ENCODE data around the gene APOD. TPM values are rescaled to one million over a fixed set of nuclear protein-coding genes. Genes with fewer than 3 reads are reported as not detected.
A peak's percentile ranks its signal among the peaks of the same experiment; 100 is the strongest.

APOD gene
- total and polyA plus RNA-seq, 2 donors = 11.7 to 395 TPM

DNA sequence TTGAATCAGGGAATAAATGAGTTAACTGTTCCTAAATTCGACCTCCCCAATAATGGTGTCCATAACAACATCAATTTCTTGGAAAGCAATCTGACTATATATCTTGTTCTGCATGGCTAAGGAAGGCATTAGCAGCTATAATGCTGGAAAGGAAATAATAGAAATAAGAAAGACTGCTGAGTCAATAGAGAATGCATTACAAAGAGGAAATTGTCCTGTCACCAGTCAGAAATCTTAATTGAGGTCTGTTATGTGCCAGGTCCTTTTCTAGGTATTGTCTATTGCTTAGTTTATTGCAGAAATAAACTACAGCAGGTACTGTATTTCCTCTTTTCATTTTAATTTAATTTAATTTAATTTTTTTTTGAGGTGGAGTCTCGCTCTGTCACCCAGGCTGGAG, 34.8 kb downstream of the APOD start:
- H3K4me1 ChIP-seq (ENCODE audit: insufficient read depth) = no peaks in the 10 kb centered on the region
- WGBS = 58% methylated on average over 2 of the region's 2 CpGs
- H3K4me3 ChIP-seq (ENCODE audit: low read depth, low read length) = no peak overlapping the region
- no peak overlapping the region for H3K27ac ChIP-seq (ENCODE audit: low read depth)
- DNase-seq (ENCODE audit: extremely low spot score) = no peak
- H3K36me3 ChIP-seq (ENCODE audit: insufficient read depth) = no peaks in the 10 kb centered on the region

GRCh38 chr3:195548501-195548900, 35.2 kb downstream of the APOD start:
- Histone ChIP-seq H3K4me3 (ENCODE audit: low read depth, low read length) (no peak overlapping the region), H3K4me1 (ENCODE audit: insufficient read depth) (no peaks in the 10 kb centered on the region), H3K36me3 (ENCODE audit: insufficient read depth) (no peaks in the 10 kb centered on the region), H3K27ac (ENCODE audit: low read depth) (no peak overlapping the region)
- DNase-seq (ENCODE audit: extremely low spot score) = no peak

DNA sequence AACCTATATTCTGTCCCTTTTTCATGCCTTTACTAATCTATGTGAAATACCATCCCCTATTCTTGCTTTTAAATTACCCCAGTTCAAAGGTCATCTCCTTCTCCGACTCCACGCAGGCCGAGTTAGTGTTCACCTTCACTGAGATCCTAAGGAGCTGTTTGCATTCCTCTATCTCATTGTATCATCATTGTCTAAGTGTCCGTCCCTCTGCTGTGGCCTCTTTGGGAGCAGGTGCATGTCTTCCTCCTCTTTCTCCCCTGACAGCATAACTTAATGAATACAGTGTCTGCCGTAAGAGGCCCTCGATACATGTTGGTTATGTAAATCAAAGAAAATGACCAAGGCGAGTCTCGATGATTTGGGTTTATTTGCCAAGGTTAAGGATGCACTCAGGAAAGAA, 35.7 kb downstream of the APOD start:
- DNase-seq (ENCODE audit: extremely low spot score) = no peak
- no peaks in the 10 kb centered on the region for H3K4me1 ChIP-seq (ENCODE audit: insufficient read depth)
- WGBS = 75% methylated on average over 8 of the region's 8 CpGs
- no peak overlapping the region for H3K4me3 ChIP-seq (ENCODE audit: low read depth, low read length)
- H3K27ac ChIP-seq (ENCODE audit: low read depth) = no peak overlapping the region
- no peaks in the 10 kb centered on the region for H3K36me3 ChIP-seq (ENCODE audit: insufficient read depth)

- no peak overlapping the region for H3K4me3 ChIP-seq (ENCODE audit: low read depth, low read length)
- 44% methylated on average over 4 of the region's 4 CpGs for WGBS
Measured at GRCh38 chr3:195546130-195546560, 37.6 kb downstream of the APOD start.

GRCh38 chr3:195544634-195545033, 39.1 kb downstream of the APOD start:
- no peak for DNase-seq (ENCODE audit: extremely low spot score)
- no peaks in the 10 kb centered on the region for H3K4me1 ChIP-seq (ENCODE audit: insufficient read depth)
- H3K4me3 ChIP-seq (ENCODE audit: low read depth, low read length) = no peak overlapping the region
- WGBS = 80% methylated on average over 3 of the region's 3 CpGs
- no peak overlapping the region for H3K27ac ChIP-seq (ENCODE audit: low read depth)
- H3K36me3 ChIP-seq (ENCODE audit: insufficient read depth) = no peaks in the 10 kb centered on the region

More at GRCh38 chr3:195546130-195546560, 37.6 kb downstream of the APOD start:
- no peak for DNase-seq (ENCODE audit: extremely low spot score)
- Histone ChIP-seq H3K27ac (ENCODE audit: low read depth) (peak overlapping the region; percentile 16), H3K36me3 (ENCODE audit: insufficient read depth) (no peaks in the 10 kb centered on the region), H3K4me1 (ENCODE audit: insufficient read depth) (no peaks in the 10 kb centered on the region)

DNA sequence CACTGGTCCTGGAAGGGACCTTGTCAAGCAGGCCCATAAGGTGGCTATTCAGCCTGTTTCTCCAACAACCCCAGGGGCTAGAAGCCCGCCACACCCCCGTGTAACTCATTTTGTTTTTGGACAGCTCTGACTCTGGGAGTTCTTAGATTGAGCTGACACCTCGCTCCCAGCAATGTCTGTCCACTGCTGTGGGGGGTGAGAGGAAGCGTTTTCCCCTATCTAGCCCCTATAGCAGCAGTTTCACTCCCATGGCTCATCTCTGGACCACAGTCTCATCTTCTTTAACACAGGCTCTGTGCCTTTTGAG, 39.6 kb downstream of the APOD start:
- H3K27ac ChIP-seq (ENCODE audit: low read depth) = no peak overlapping the region
- WGBS = 83% methylated on average over 4 of the region's 4 CpGs
- H3K4me1 ChIP-seq (ENCODE audit: insufficient read depth) = no peaks in the 10 kb centered on the region
- H3K36me3 ChIP-seq (ENCODE audit: insufficient read depth) = no peaks in the 10 kb centered on the region
- no peak for DNase-seq (ENCODE audit: extremely low spot score)
- no peak overlapping the region for H3K4me3 ChIP-seq (ENCODE audit: low read depth, low read length)

- Histone ChIP-seq H3K27ac (ENCODE audit: low read depth) (no peak overlapping the region), H3K4me1 (ENCODE audit: insufficient read depth) (no peaks in the 10 kb centered on the region), H3K4me3 (ENCODE audit: low read depth, low read length) (peak overlapping the region; percentile 84), H3K36me3 (ENCODE audit: insufficient read depth) (no peaks in the 10 kb centered on the region)
- no peak for DNase-seq (ENCODE audit: extremely low spot score)
- 15% methylated on average over 38 of the region's 38 CpGs for WGBS
Measured at GRCh38 chr3:195543500-195544229, 40.1 kb downstream of the APOD start.

GRCh38 chr3:195542698-195543499, 40.8 kb downstream of the APOD start, which contains the start of gene PPP1R2:
Gene PPP1R2, minus strand, starts transcription at chr3:195543325. Its CDS starts 300 bp downstream, at chr3:195543025.
- WGBS = under 1% methylated on average over 95 of the region's 95 CpGs
- Histone ChIP-seq H3K27ac (ENCODE audit: low read depth) (peak within 1 kb of the TSS; percentile 92), H3K36me3 (ENCODE audit: insufficient read depth) (no peaks in the 10 kb centered on the region), H3K4me3 (ENCODE audit: low read depth, low read length) (peak within 1 kb of the TSS; percentile 84), H3K4me1 (ENCODE audit: insufficient read depth) (no peaks in the 10 kb centered on the region)
- peak; percentile 78 for DNase-seq (ENCODE audit: extremely low spot score)

DNA sequence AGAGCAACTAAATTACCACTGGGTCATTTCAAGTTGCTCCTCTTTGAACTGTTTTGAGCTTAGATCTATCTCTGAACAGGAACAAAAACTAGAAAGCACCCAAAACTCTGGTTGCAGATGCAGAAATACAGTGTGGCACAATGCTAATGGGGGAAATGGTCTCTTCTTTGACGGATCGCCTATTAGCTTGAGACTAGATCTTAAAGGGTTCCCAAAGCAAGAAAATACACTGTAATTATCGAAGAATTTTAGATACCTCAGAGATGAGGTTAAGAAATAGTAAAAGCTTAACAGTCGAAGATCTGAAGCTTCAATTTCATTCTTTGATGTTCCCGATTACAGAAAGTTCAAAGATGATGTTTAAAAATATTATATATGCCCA, 41.4 kb downstream of the APOD start:
- Histone ChIP-seq H3K4me1 (ENCODE audit: insufficient read depth) (no peaks in the 10 kb centered on the region), H3K27ac (ENCODE audit: low read depth) (no peak overlapping the region), H3K36me3 (ENCODE audit: insufficient read depth) (no peaks in the 10 kb centered on the region), H3K4me3 (ENCODE audit: low read depth, low read length) (peak overlapping the region; percentile 84)
- no peak for DNase-seq (ENCODE audit: extremely low spot score)
- WGBS = 0% methylated on average over 5 of the region's 5 CpGs

GRCh38 chr3:195540511-195540910, 43.2 kb downstream of the APOD start:
- no peaks in the 10 kb centered on the region for H3K4me1 ChIP-seq (ENCODE audit: insufficient read depth)
- WGBS = 57% methylated on average over 6 of the region's 6 CpGs
- H3K4me3 ChIP-seq (ENCODE audit: low read depth, low read length) = no peak overlapping the region
- no peak for DNase-seq (ENCODE audit: extremely low spot score)
- no peak overlapping the region for H3K27ac ChIP-seq (ENCODE audit: low read depth)
- no peaks in the 10 kb centered on the region for H3K36me3 ChIP-seq (ENCODE audit: insufficient read depth)

GRCh38 chr3:195540027-195540426, 43.7 kb downstream of the APOD start:
- no peak overlapping the region for H3K27ac ChIP-seq (ENCODE audit: low read depth)
- H3K4me1 ChIP-seq (ENCODE audit: insufficient read depth) = no peaks in the 10 kb centered on the region
- WGBS = 71% methylated on average over 8 of the region's 8 CpGs
- no peaks in the 10 kb centered on the region for H3K36me3 ChIP-seq (ENCODE audit: insufficient read depth)
- no peak overlapping the region for H3K4me3 ChIP-seq (ENCODE audit: low read depth, low read length)
- no peak for DNase-seq (ENCODE audit: extremely low spot score)

- no peaks in the 10 kb centered on the region for H3K36me3 ChIP-seq (ENCODE audit: insufficient read depth)
- no peak overlapping the region for H3K27ac ChIP-seq (ENCODE audit: low read depth)
- DNase-seq (ENCODE audit: extremely low spot score) = no peak
- H3K4me1 ChIP-seq (ENCODE audit: insufficient read depth) = no peaks in the 10 kb centered on the region
- 80% methylated on average over 5 of the region's 5 CpGs for WGBS
- H3K4me3 ChIP-seq (ENCODE audit: low read depth, low read length) = no peak overlapping the region
Measured at GRCh38 chr3:195539479-195539878, 44.3 kb downstream of the APOD start.

- no peak for DNase-seq (ENCODE audit: extremely low spot score)
- H3K4me1 ChIP-seq (ENCODE audit: insufficient read depth) = no peaks in the 10 kb centered on the region
- H3K4me3 ChIP-seq (ENCODE audit: low read depth, low read length) = no peak overlapping the region
- H3K36me3 ChIP-seq (ENCODE audit: insufficient read depth) = no peaks in the 10 kb centered on the region
- H3K27ac ChIP-seq (ENCODE audit: low read depth) = no peak overlapping the region
- 79% methylated on average over 2 of the region's 2 CpGs for WGBS
Measured at GRCh38 chr3:195537995-195538394, 45.7 kb downstream of the APOD start.

DNA sequence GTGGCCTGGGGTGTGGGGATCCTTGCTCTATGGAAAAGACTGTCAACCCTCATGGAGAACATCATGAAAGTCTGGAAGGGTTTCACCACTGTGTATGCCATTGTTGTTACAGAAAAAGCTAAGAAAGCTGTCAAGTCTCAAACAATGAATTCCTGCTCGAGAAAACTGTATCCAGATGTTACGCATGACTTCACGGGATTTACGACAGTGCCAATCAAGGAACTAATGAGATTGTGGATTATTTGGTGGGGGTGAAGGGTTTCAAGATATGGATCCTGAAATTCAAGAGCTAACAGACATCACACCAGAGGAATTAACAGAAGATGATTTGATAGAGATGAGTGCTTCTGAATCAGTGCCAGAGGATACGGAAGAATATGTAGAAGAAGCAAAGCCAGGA, 48.4 kb downstream of the APOD start:
- WGBS = 84% methylated on average over 5 of the region's 5 CpGs
- Histone ChIP-seq H3K36me3 (ENCODE audit: insufficient read depth) (no peaks in the 10 kb centered on the region), H3K4me1 (ENCODE audit: insufficient read depth) (peaks cover 1% of the 10 kb centered on the region), H3K4me3 (ENCODE audit: low read depth, low read length) (no peak overlapping the region), H3K27ac (ENCODE audit: low read depth) (no peak overlapping the region)
- DNase-seq (ENCODE audit: extremely low spot score) = no peak

Measured in urinary bladder (tissue), 4 donors.